GM10847 (cell line): Measurements from ENCODE around the gene PSMC1.

Experiments used
- POLR2A ChIP-seq: IDR thresholded peaks from 2 replicates; pipeline ENCODE4 v1.6.1; 2011; ENCODE audit not compliant: insufficient read length; ENCODE audit errors: extremely low read depth

The PSMC1 gene

DNA sequence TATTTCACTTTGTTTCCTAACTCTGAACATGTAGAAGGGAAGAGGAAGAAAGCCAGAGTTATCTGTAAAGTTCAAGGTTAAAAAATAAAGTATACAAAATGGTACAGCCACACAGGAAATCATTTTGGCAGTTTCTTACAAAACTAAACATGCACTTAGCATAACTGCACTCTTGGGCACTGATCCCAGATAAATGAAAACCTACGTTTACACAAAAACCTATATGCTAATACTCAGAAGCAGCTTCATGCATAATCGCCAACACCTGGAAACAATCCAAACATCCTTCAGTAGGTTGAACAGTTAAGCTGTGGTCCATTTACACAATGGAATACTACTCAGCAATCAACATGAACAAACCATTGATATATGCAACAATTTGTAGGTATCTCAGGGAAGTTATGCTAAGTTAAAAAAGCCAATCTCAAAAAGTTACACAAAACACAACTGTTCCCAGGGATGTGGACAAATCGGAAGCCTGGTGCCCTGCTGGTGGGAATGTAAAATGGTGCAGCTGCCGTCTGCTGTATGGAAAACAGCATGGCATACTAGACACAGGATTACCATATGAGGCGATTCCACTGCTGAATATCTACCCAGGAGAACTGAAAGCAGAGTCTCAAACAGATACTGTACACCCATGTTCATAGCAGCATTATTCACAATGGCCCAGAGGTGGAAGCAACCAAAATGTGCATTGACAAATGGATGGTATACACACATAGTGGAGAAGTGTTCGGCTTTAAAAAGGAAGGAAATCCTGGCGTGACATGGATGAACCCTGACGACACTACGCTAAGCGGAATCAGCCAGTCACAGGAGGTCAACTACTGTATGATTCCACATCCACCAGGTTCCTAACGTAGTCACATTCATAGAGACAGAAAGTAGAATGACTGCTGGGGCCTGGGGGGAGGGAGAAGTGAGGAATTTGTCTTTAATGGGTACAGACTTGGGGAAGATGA is 37.7 kb downstream of the PSMC1 start:
- TF ChIP-seq POLR2A = no peak

DNA sequence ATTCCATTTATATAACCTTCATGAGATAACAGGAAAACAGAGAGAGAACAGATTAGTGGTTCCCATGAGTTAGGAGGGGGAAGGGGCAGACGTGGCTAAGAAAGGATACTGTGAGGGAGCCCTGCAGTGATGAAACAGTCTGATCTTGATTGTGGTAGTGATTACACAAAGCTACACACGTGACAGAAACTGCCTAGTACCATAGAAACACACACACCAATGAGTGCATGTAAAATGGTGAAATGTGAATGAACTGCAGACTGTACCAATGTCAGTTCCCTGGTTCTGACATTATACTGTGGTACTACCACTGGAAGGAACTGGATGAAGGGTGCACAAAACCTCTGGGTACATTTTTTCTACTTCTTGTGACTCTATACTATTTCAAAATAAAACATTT is 38.5 kb downstream of the PSMC1 start:
- TF ChIP-seq POLR2A = no peak

DNA sequence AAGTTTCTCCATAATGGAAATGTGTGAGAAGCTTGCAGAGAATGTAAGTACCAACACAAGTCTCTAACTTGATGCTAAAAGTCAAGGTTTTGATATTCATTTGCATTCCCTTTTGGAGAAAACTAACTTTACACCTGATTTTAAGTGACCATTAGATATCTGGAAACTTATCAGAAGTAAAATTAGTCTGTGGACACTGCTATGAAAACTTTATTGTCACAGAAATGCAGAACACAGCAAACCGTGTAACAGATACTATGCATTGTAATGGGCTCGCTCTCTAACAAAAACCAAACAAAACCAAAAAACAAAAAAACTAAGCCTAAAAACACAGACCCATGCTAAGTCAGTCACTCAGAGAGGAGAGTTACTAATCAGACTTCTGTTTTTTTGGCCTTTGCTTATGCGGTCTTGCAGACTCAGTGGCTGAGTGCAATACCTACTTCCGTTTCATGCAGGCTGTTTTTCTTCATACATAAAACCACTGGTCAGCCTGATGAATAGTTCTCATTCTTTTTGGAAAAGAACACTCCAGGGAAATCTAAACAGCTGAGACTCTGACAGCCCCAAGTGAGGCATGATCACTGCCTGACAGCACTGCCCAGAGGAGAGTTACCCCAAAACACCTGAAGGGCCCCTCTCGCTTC is 39.6 kb downstream of the PSMC1 start:
- TF ChIP-seq POLR2A = no peak

DNA sequence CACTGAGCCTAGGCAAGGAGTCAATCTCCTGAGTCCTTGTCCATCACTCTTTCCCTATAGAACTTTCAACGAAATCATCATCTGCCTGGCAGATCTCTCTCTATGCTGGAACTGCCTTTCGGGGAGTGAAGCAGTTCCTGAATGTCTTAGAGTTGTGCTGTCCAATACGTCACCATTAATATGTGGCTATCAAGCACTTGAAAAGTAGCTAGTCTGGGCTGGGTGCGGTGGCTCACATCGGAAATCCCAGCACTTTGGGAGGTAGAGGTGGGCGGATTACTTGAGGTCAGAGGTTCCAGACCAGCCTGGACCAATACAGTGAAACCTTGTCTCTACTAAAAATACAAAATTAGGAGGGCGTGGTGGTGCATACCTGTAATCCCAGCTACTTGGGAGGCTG is 40.3 kb downstream of the PSMC1 start:
- no peak for TF ChIP-seq POLR2A

DNA sequence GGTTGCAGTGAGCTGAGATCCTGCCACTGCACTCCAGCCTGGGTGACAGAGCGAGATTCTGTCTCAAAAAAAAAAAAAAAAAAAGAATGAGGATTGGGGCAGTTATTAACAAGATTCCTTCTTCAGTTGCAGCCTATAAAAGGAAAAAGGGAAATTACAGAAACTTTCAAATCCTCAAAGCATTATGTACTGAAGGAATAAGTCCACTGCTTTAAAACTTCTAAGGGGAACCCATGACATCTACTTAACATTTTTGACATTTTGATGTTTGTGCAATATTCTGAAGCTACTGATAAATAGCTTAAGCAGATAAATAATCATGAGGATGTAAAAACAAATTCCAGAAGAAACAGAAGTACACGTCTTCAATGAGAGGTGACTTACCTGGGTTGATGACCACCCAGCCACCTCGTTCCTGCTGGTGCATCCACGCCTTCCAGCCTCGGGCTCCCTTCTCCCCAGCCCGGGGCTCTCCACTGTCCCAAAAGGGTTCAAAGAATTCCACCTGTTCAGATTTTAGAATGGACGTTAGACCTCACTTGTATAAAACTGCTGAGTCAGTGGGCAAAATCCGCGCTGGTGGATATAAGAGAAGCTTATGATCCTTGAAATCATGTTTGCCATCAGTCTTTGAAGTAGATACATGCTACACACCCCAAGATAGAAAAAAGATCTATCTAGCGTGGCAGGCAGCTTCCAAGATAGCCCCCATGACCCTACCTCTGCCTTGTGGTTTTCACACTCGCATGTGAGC is 41.7 kb downstream of the PSMC1 start:
- TF ChIP-seq POLR2A = no peak

DNA sequence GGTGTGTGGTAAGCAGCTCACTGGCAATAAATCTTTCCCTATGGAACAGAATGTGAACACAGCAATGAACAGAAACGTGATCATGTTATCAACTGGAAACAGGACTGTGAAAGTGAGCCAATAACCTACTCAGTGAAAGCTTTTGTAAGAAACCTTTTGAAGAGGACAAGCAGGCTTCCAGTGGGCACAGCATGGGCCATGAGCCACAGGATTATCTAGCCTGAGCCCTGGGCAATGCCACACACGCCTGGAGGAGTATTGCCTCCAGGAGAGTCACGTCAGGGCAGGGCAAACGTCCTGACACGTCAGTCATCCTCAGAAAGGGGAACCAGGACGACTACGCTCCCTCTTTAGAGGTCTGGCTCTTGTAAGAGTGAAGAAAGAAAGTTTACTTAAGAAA is 43.1 kb downstream of the PSMC1 start:
- no peak for TF ChIP-seq POLR2A

DNA sequence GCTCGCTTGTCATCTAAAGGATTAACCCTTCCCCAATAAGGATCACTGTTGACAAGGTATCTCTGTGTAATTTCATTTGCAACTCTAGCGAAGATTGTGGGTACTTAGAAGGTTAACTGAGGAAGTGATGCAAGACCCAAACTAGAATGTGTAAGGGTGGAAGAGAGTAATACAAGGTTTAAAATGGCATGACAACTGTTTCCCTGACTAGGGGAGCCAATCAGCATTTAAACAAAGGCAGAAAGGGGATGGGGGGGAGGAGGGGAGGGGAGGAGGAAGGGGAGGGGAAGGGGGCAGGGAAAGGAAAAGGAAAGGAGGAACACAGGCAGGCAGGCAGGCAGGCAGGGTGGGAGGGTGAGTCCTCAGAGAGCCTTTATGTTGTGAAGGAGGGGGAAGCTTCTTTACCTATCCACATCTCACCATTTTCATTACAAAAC is 44.3 kb downstream of the PSMC1 start:
- TF ChIP-seq POLR2A = no peak

DNA sequence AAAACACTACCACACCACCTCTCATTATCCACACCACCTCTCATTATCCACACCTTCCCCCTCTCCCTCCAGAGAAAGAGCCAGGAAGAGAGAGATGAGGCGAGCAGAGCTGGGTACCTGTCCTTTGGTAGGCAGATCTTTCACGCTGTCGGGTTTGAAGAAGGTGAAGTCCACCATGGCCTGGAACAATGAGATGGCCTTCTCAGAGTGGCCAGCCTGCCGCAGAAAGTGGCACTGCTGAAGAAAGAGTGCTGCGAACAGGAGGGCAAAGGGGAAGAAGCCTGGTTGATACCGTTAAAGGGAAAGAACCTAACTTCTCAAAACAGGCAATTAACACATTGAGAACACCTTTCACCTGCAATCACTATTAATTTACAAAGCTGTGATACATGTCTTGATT is 44.8 kb downstream of the PSMC1 start:
- TF ChIP-seq POLR2A = no peak

DNA sequence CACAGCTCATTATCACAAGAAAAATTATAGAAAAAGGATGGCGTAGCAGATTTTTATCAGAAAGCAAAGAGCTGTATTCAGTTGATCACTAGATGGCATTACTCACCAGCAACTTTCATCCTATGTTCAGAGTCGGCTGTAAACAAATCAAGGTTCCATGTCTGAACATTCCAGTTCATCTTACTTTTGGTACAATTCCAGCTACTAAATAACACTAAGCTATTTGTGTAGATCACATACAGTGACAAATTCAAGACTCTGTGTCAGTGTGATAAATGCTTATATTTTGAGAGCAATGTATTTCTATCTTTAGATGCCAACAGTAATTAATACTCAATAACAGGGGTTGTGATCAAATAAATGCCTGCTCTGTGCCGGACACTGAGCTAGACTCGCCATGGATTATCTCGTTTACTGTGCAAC is 45.3 kb downstream of the PSMC1 start:
- TF ChIP-seq POLR2A = no peak

DNA sequence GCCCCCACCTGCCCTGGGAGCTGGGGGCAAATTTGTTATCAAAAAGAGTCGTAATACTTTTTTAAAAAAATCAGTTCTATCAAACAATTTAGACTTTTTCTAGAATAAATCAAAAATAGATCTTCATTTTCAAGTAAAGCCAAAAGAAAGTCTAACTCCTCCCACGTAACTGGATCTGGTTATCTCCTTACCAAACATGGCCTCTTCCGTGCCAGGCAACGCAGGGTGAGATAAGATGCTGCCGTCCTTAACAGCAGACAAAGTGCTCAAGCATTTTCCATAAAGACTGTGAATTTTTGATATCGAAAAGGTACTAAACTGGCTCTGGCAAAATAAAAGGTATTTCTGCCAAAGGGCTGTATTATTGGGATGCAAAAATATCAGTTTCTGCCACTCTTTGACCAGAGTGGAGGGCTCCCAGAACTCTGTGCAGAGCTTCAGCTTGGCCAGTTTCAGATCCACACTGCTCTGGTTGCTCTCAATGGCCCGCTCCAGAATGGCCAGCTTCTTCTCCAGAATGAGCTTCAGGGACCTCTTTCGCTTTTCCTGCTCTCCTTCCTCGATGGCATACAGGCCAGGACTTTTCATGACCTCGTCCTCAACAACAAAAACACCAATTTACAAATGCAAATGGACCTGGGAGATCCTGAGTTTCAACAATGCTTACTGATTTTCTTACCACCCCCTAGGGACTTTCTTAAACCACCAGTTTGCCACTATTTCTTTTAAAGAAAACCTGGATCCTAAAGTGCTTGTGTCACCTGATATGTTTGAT is 46.4 kb downstream of the PSMC1 start:
- TF ChIP-seq POLR2A = no peak

DNA sequence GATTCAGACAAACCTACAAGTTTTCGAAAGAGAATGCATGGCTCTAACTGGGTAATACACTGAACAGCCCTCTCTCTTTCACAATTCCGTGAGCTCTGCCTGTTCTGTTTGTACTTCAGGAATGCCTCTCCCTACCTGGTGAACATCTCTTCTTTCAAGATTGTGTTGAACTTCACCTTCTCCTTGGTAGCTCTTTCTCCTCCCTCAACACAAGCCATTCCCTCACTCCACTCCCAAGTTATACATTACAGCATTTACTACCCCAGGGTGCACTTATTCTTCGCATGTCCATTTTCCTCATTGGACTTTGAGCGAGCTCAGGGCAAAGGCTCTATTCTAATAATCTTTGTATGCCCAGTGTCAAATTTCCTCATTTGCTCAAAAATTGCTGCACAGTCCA is 47.1 kb downstream of the PSMC1 start:
- no peak for TF ChIP-seq POLR2A

DNA sequence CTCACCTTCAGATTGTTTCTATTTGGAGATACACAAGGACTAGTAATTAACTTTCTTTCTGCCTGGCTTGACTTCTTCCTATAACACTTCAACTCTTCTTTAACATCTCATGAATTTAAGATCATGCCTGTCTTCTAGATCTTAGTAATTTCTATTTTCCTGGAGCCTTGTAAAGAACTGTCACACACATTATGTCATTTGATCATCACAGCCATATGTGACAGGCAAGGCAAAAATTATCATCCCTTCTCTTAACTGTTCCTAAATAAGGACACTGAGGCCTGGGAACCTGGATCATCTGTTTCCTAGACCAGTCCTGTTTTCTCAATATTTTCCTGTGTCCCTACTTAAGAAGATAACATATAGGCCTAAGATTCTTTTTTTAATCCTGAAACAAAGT is 48.1 kb downstream of the PSMC1 start:
- TF ChIP-seq POLR2A = no peak

DNA sequence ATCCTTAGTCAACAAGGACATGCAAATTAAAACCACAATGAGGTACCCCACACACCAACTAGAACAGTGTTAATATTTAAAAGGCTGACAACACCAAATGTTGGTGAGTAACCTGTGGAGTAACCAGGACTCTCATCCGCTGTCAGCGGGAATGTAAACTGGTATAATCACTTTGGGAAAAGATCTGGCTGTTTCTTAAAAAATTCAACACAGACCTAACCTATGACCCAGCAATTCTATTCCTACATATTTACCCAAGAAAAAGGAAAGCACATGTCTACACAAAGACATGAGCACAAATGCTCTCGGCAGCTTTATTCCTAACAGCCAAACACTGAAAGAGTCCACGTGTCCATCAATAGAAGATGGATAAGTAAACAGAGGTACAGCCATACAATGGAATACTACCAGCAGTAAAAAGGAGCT is 48.8 kb downstream of the PSMC1 start:
- TF ChIP-seq POLR2A = no peak

DNA sequence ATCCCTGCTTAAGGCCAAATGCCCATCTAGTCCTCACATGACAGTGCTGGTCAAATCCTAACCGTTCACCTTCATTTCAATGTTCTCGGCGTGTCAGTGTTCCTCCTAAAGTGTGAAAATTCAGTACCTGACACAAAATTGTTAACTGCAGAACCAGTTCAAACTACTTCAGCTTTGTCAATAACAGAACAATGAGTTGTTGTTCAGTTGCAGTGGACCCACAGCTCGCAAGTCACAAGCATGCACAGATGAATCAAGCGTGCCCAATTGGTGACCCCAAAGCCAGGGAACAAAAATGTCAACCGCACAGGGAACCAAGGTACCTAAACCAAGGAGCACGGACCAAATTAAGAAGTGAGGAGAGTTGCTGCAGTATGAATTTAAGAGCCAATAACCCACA is 52.2 kb downstream of the PSMC1 start:
- no peak for TF ChIP-seq POLR2A

DNA sequence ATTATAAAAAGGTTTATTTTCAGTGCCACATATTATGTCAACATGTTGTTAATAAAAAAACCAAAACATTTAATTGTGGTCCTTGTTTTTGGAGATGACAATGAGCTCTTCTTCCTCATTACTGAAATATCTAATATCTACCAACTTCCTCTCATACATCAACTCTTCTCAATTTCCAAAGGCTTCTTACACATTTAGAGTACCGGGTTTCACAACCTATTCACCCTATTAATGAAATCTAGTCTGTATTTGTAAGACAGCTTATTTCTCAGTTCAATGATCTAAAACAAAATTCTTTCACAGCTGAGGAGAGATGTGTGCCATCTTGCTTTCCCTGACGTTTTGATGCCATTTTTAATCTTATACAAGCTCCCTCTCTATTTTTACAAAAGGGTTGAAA is 60.9 kb downstream of the PSMC1 start:
- no peak for TF ChIP-seq POLR2A
